SU-DHL-6 (cell line): Measurements from ENCODE around the gene AACS.

Experiments
- H2AFZ ChIP-seq: fragments of 200-600 bp; sonication (generic); 2 replicates; pipeline ENCODE4 v1.6.1; 2014; ENCODE audit warnings: low read depth, mild to moderate bottlenecking, moderate library complexity, mixed read lengths, antibody characterized with exemption, low read length; ENCODE audit not compliant: severe bottlenecking
- H3F3A ChIP-seq: fragments of 200-600 bp; shearing (Covaris generic); 2 replicates; pipeline ENCODE4 v1.6.0; 2016; ENCODE audit warnings: antibody characterized with exemption, mild to moderate bottlenecking; ENCODE audit not compliant: insufficient read depth
- H3K27ac ChIP-seq: fragments of 200-600 bp; sonication (generic); 2 replicates; pipeline ENCODE4 v1.5.1; 2016; ENCODE audit warnings: low read depth, mild to moderate bottlenecking, low read length, moderate library complexity, mixed read lengths
- H3K27me3 ChIP-seq: fragments of 200-600 bp; sonication (generic), shearing (Covaris generic); 2 replicates; pipeline ENCODE4 v1.6.0; 2014; ENCODE audit warnings: mild to moderate bottlenecking, low read length
- H3K36me3 ChIP-seq: fragments of 200-600 bp; sonication (generic); 2 replicates; pipeline ENCODE4 v1.6.1; 2014; ENCODE audit warnings: mild to moderate bottlenecking, low read length, mixed read lengths
- H3K4me2 ChIP-seq: fragments of 300-600, 200-600 bp; shearing (Covaris generic), sonication (generic); 2 replicates; pipeline ENCODE4 v1.6.0; 2014; ENCODE audit warnings: low read length, low read depth, mild to moderate bottlenecking; ENCODE audit not compliant: poor library complexity, severe bottlenecking
- H3K4me3 ChIP-seq: fragments of 200-600 bp; sonication (generic); 2 replicates; pipeline ENCODE4 v1.5.1; 2014; ENCODE audit warnings: antibody characterized with exemption, low read length, mild to moderate bottlenecking, mixed read lengths; ENCODE audit not compliant: insufficient read depth, poor library complexity, severe bottlenecking
- H3K79me2 ChIP-seq: fragments of 200-600 bp; sonication (generic); 2 replicates; pipeline ENCODE4 v1.6.1; 2014; ENCODE audit warnings: mild to moderate bottlenecking, low read length, moderate library complexity; ENCODE audit not compliant: insufficient read depth
- H3K9ac ChIP-seq: fragments of 200-600 bp; sonication (generic); 2 replicates; pipeline ENCODE4 v1.7.0; 2014; ENCODE audit warnings: mild to moderate bottlenecking, low read length
- H3K9me2 ChIP-seq: fragments of 200-600 bp; sonication (generic); replicated peaks from 2 replicates; pipeline ENCODE4 v1.6.1; 2014; ENCODE audit warnings: low read length; ENCODE audit not compliant: insufficient read depth
- H3K9me3 ChIP-seq: fragments of 200-600 bp; sonication (generic); 2 replicates; pipeline ENCODE4 v1.6.1; 2014; ENCODE audit warnings: low read length, mixed read lengths; ENCODE audit not compliant: insufficient read depth
- H4K20me1 ChIP-seq: fragments of 200-600 bp; sonication (generic); 2 replicates; pipeline ENCODE4 v1.6.1; 2014; ENCODE audit warnings: low read depth, mild to moderate bottlenecking, antibody characterized with exemption, low read length, moderate library complexity, mixed read lengths
- CTCF ChIP-seq: fragments of 200-600 bp; sonication (generic); IDR thresholded peaks from one replicate; pipeline ENCODE4 v1.5.1; 2017; ENCODE audit warnings: antibody characterized with exemption, mild to moderate bottlenecking, low read length, moderate library complexity; ENCODE audit not compliant: insufficient read depth, poor library complexity, severe bottlenecking
- EZH2phosphoT487 ChIP-seq: fragments of 200-600 bp; sonication (generic), shearing (Covaris generic); conservative IDR thresholded peaks from 2 replicates; pipeline ENCODE4 v1.6.1; 2018; ENCODE audit warnings: mild to moderate bottlenecking, antibody characterized with exemption, low read length, moderate library complexity, mixed read lengths

The AACS gene

GRCh38 chr12:125104982-125105381, 39.7 kb downstream of the AACS start:
- Histone ChIP-seq H3F3A (no peaks in the 10 kb centered on the region), H3K9me2 (no peaks in the 10 kb centered on the region), H3K27me3 (no peaks in the 10 kb centered on the region), H3K79me2 (no peaks in the 10 kb centered on the region), H3K9ac (no peak overlapping the region), H3K4me3 (no peak overlapping the region), H2AFZ (no peak overlapping the region), H3K27ac (no peak overlapping the region), H3K4me2 (no peak overlapping the region), H3K9me3 (no peaks in the 10 kb centered on the region), H3K36me3 (no peaks in the 10 kb centered on the region), H4K20me1 (no peaks in the 10 kb centered on the region)
- TF ChIP-seq CTCF (no peak), EZH2phosphoT487 (no peak)

GRCh38 chr12:125105600-125105999, 40.4 kb downstream of the AACS start:
- H3F3A ChIP-seq: no peaks in the 10 kb centered on the region
- H3K9ac ChIP-seq: no peak overlapping the region
- H3K4me2 ChIP-seq: no peak overlapping the region
- H3K27ac ChIP-seq: no peak overlapping the region
- no peaks in the 10 kb centered on the region for H3K79me2 ChIP-seq
- H3K36me3 ChIP-seq: no peaks in the 10 kb centered on the region
- TF ChIP-seq EZH2phosphoT487 (no peak), CTCF (no peak)
- H3K9me2 ChIP-seq: no peaks in the 10 kb centered on the region
- H3K9me3 ChIP-seq: no peaks in the 10 kb centered on the region
- no peaks in the 10 kb centered on the region for H3K27me3 ChIP-seq
- no peak overlapping the region for H2AFZ ChIP-seq
- H3K4me3 ChIP-seq: no peak overlapping the region
- no peaks in the 10 kb centered on the region for H4K20me1 ChIP-seq

GRCh38 chr12:125110641-125111360, 45.6 kb downstream of the AACS start:
- H3K27ac ChIP-seq: no peak overlapping the region
- H2AFZ ChIP-seq: no peak overlapping the region
- TF ChIP-seq CTCF: no peak
- no peak for TF ChIP-seq EZH2phosphoT487
- no peak overlapping the region for H3K4me2 ChIP-seq
- H3K4me3 ChIP-seq: no peak overlapping the region
- H3K9ac ChIP-seq: no peak overlapping the region
- no peaks in the 10 kb centered on the region for H3K9me3 ChIP-seq
- H3K9me2 ChIP-seq: no peaks in the 10 kb centered on the region
- H3K79me2 ChIP-seq: no peaks in the 10 kb centered on the region
- H3F3A ChIP-seq: no peaks in the 10 kb centered on the region
- H3K36me3 ChIP-seq: no peaks in the 10 kb centered on the region
- no peaks in the 10 kb centered on the region for H3K27me3 ChIP-seq
- no peaks in the 10 kb centered on the region for H4K20me1 ChIP-seq
